Lung (tissue), 12 donors: ENCODE results near the gene ABHD15. TPM values are rescaled to one million over a fixed set of nuclear protein-coding genes. Genes with fewer than 3 reads are reported as not detected.

Experiments
- ATAC-seq: fragments of 200-7000 bp; cut with Tn5 transposase; one replicate; pipeline ENCODE4 v1.9.1; 2020; ENCODE audit warnings: moderate number of reproducible peaks; ENCODE audit not compliant: insufficient read depth, low FRiP score
- DNase-seq, 3 donors: peaks; one replicate each; pipeline ENCODE4 v3.0.0-alpha.2; 2013 to 2017
- H3K27ac ChIP-seq, 2 donors: one replicate each; pipeline ENCODE4 v1.5.1; 2013; ENCODE audit warnings: mild to moderate bottlenecking in 2 of 2, moderate library complexity in 2 of 2, control low read depth in 1 of 2, inconsistent platforms in 1 of 2, low read depth in 1 of 2, low read length in 1 of 2
- H3K27me3 ChIP-seq, 3 donors: one replicate each; pipeline ENCODE4 v1.5.1; 2013; ENCODE audit warnings: low read length in 2 of 3; ENCODE audit not compliant: control insufficient read depth in 3 of 3, insufficient read depth in 3 of 3
- H3K36me3 ChIP-seq, 4 donors: one replicate each; pipeline ENCODE4 v1.5.1; 2013; ENCODE audit warnings: low read length in 4 of 4, mild to moderate bottlenecking in 1 of 4, moderate library complexity in 1 of 4; ENCODE audit not compliant: control insufficient read depth in 4 of 4, insufficient read depth in 4 of 4
- H3K4me1 ChIP-seq, 5 donors: one replicate each; pipeline ENCODE4 v1.5.1; 2013; ENCODE audit warnings: low read length in 5 of 5, mild to moderate bottlenecking in 2 of 5, moderate library complexity in 1 of 5; ENCODE audit not compliant: control insufficient read depth in 5 of 5, insufficient read depth in 5 of 5
- H3K4me3 ChIP-seq: one replicate; pipeline ENCODE4 v1.5.1; 2013; ENCODE audit warnings: mild to moderate bottlenecking, control low read depth, moderate library complexity
- H3K9ac ChIP-seq, 2 donors: one replicate each; pipeline ENCODE4 v1.5.1; 2013; ENCODE audit warnings: low read length in 2 of 2, control low read depth in 1 of 2; ENCODE audit not compliant: insufficient read depth in 1 of 2
- H3K9me3 ChIP-seq, 4 donors: one replicate each; pipeline ENCODE4 v1.5.1; 2013; ENCODE audit warnings: low read length in 3 of 4, mild to moderate bottlenecking in 1 of 4, moderate library complexity in 1 of 4; ENCODE audit not compliant: control insufficient read depth in 4 of 4, insufficient read depth in 3 of 4
- CTCF ChIP-seq: IDR thresholded peaks from 2 replicates; pipeline ENCODE4 v1.5.1; 2012; ENCODE audit warnings: mild to moderate bottlenecking; ENCODE audit errors: control extremely low read depth, extremely low read depth
- WGBS, 2 donors: extraction: QIAGEN DNeasy Blood & Tissue Kit; methylation state at CpG; one replicate each; pipeline ENCODE4 v1.1.7; 2013; 5-methylcytosine and 5-hydroxymethylcytosine counted together
- polyA plus RNA-seq, 2 donors: library from polyadenylated mRNA; stranded (reverse); fragments of 200-250 nt; gene quantifications; one replicate each; pipeline ENCODE4 v1.2.1, GENCODE V29; 2013
- total RNA-seq, 2 donors: library from RNA; depleted of rRNA in 1 of 2; stranded (reverse); fragments of >200 nt in 1 of 2; gene quantifications; one replicate each; pipeline ENCODE4 v1.2.1, GENCODE V29; 2014 to 2021
- donor health status: control.
- donor health status: control.
- donor health status: Bipolar disorder and iron deficiency.
- donor health status: healthy.
- donor health status: DM: yes; HTN: yes; CAD: no.

The ABHD15 gene
- total and polyA plus RNA-seq, 4 donors: 4.0 to 10.5 (median 5.2) TPM

GRCh38 chr17:29595107-29595942 lies 28.5 kb upstream of the ABHD15 start:
- H3K4me3 ChIP-seq: no peak overlapping the region
- DNase-seq (peak in 1 of 3 donors; percentile 37), ATAC-seq (no peak)
- 81 to 86% methylated on average over 7 of the region's 7 CpGs for WGBS, 2 donors
- H3K9ac ChIP-seq: no peak overlapping the region
- no peaks in the 10 kb centered on the region for H3K9me3 ChIP-seq
- TF ChIP-seq CTCF: no peak
- H3K4me1 ChIP-seq: peaks cover 6 to 53% (median 14%) of the 10 kb centered on the region in 5 donors
- no peaks in the 10 kb centered on the region for H3K36me3 ChIP-seq
- H3K27me3 ChIP-seq: no peaks in the 10 kb centered on the region
- H3K27ac ChIP-seq: no peak overlapping the region

GRCh38 chr17:29594519-29595090 lies 27.8 kb upstream of the ABHD15 start:
- DNase-seq: no peak
- no peak for TF ChIP-seq CTCF
- ATAC-seq: no peak
- no peak overlapping the region for H3K27ac ChIP-seq
- H3K9ac ChIP-seq: no peak overlapping the region
- no peak overlapping the region for H3K4me3 ChIP-seq
- no peaks in the 10 kb centered on the region for H3K9me3 ChIP-seq
- H3K36me3 ChIP-seq: no peaks in the 10 kb centered on the region
- 88 to 91% methylated on average over 11 of the region's 11 CpGs for WGBS, 2 donors
- H3K27me3 ChIP-seq: no peaks in the 10 kb centered on the region
- peaks cover 10 to 59% (median 21%) of the 10 kb centered on the region in 5 donors for H3K4me1 ChIP-seq

- ATAC-seq (no peak), DNase-seq (peak in 2 of 3 donors; percentile 37 to 45)
- H3K27me3 ChIP-seq: no peaks in the 10 kb centered on the region
- no peaks in the 10 kb centered on the region for H3K9me3 ChIP-seq
- no peaks in the 10 kb centered on the region for H3K36me3 ChIP-seq
- peaks cover 10 to 59% (median 22%) of the 10 kb centered on the region in 5 donors for H3K4me1 ChIP-seq
- H3K9ac ChIP-seq: no peak overlapping the region
- no peak overlapping the region for H3K27ac ChIP-seq
- peak overlapping the region; percentile 63 for H3K4me3 ChIP-seq
- no peak for TF ChIP-seq CTCF
- WGBS, 2 donors: 6 to 7% methylated on average over 51 to 64 of the region's 64 CpGs
These were observed 27.0 kb upstream of the ABHD15 start for GRCh38 chr17:29593591-29594518.
